GM19351 (cell line): ENCODE measurements around the gene NFX1.
"Not testable (repeated sequence)": the region's sequence is repeated elsewhere in the genome, so short reads cannot be mapped to it uniquely, and the experiment has no call there.

Experiments
- ATAC-seq: cut with Tn5 transposase; IDR thresholded peaks from one replicate; pipeline ENCODE4 v1.9.1; 2021; ENCODE audit warnings: mild to moderate bottlenecking, moderate library complexity; ENCODE audit not compliant: unreplicated experiment

Gene NFX1

GRCh38 chr9:33307067-33307466 lies 16.8 kb downstream of the NFX1 start:
- no peak for ATAC-seq

GRCh38 chr9:33309903-33310302 lies 19.6 kb downstream of the NFX1 start:
- ATAC-seq = no peak

GRCh38 chr9:33310748-33311147 lies 20.4 kb downstream of the NFX1 start:
- ATAC-seq = no peak

- no peak for ATAC-seq
Measured at GRCh38 chr9:33311953-33312352, 21.6 kb downstream of the NFX1 start.

GRCh38 chr9:33315371-33315770 lies 25.1 kb downstream of the NFX1 start:
- ATAC-seq = no peak

- ATAC-seq = not testable (repeated sequence)
Measured at GRCh38 chr9:33317136-33317535, 26.8 kb downstream of the NFX1 start.

- no peak for ATAC-seq
Measured at GRCh38 chr9:33318225-33318624, 27.9 kb downstream of the NFX1 start.

GRCh38 chr9:33318781-33319180 lies 28.5 kb downstream of the NFX1 start:
- no peak for ATAC-seq

GRCh38 chr9:33320230-33320567 lies 29.9 kb downstream of the NFX1 start:
- ATAC-seq = no peak

- no peak for ATAC-seq
Measured at GRCh38 chr9:33320568-33321261, 30.4 kb downstream of the NFX1 start.

- ATAC-seq = no peak
Measured at GRCh38 chr9:33329117-33329563, 38.8 kb downstream of the NFX1 start.

- ATAC-seq = no peak
Measured at GRCh38 chr9:33329979-33330378, 39.7 kb downstream of the NFX1 start.

- no peak for ATAC-seq
Measured at GRCh38 chr9:33331377-33331891, 41.1 kb downstream of the NFX1 start.

GRCh38 chr9:33332011-33332410 lies 41.7 kb downstream of the NFX1 start:
- ATAC-seq = no peak

- not testable (repeated sequence) for ATAC-seq
Measured at GRCh38 chr9:33332956-33333355, 42.6 kb downstream of the NFX1 start.

- no peak for ATAC-seq
Measured at GRCh38 chr9:33340186-33340585, 49.9 kb downstream of the NFX1 start.

GRCh38 chr9:33341182-33341581 lies 50.9 kb downstream of the NFX1 start:
- ATAC-seq = no peak

- no peak for ATAC-seq
Measured at GRCh38 chr9:33344145-33344544, 53.8 kb downstream of the NFX1 start.

- ATAC-seq = no peak
Measured at GRCh38 chr9:33346564-33346963, 56.2 kb downstream of the NFX1 start.

- no peak for ATAC-seq
Measured at GRCh38 chr9:33348998-33349397, 58.7 kb downstream of the NFX1 start.

GRCh38 chr9:33349743-33350142 lies 59.4 kb downstream of the NFX1 start:
- ATAC-seq = no peak

- no peak for ATAC-seq
Measured at GRCh38 chr9:33350310-33350709, 60.0 kb downstream of the NFX1 start.

- no peak for ATAC-seq
Measured at GRCh38 chr9:33351547-33351946, 61.2 kb downstream of the NFX1 start.
